IMR-90 (cell line): ENCODE data around the gene BICD1. TPM values are rescaled to one million over a fixed set of nuclear protein-coding genes. Genes with fewer than 3 reads are reported as not detected.

Experiments
- ATAC-seq: fragments of 200-7000 bp; cut with Tn5 transposase; 2 replicates; pipeline ENCODE4 v1.9.1; 2020; ENCODE audit warnings: low read depth, mild to moderate bottlenecking, moderate library complexity
- BruUV-seq: library from RNA; stranded (reverse); fragments of 400-500 nt; replicated peaks from 2 replicates; lab custom pipeline; 2021; lab: Mats Ljungman, UMichigan
- CTCF ChIA-PET: fragments of 300-600 bp; formaldehyde crosslinking; extraction: SDS; loops from one replicate; lab custom pipeline; 2021; ENCODE audit warnings: antibody characterized with exemption; lab: Yijun Ruan, JAX
- POLR2A ChIA-PET: fragments of 300-600 bp; sonication (Branson Sonifier 250); formaldehyde crosslinking; loops from one replicate; lab custom pipeline; 2022; ENCODE audit warnings: antibody characterized with exemption; ENCODE audit not compliant: unreplicated experiment; lab: Charles Lee
- DNase-seq: peaks from one replicate; pipeline ENCODE4 v3.0.0; 2013
- H2AFZ ChIP-seq: replicated peaks from 2 replicates; pipeline ENCODE3; 2013; ENCODE audit warnings: low read length, mild to moderate bottlenecking; ENCODE audit not compliant: poor library complexity
- H2AK5ac ChIP-seq: 2 replicates; pipeline ENCODE4 v1.6.1; 2013; ENCODE audit warnings: low read depth, low read length, inconsistent platforms
- H2AK9ac ChIP-seq: replicated peaks from 2 replicates; pipeline ENCODE3; 2013; ENCODE audit warnings: mild to moderate bottlenecking, low read depth, low read length, moderate library complexity; ENCODE audit not compliant: poor library complexity
- H2BK120ac ChIP-seq: 2 replicates; pipeline ENCODE4 v1.6.1; 2013; ENCODE audit warnings: low read depth, low read length, inconsistent platforms
- H2BK15ac ChIP-seq: 3 replicates; pipeline ENCODE4 v1.6.1; 2013; ENCODE audit warnings: low read depth, low read length, inconsistent platforms
- H2BK20ac ChIP-seq: 2 replicates; pipeline ENCODE4 v1.6.1; 2013; ENCODE audit warnings: low read depth, mild to moderate bottlenecking, inconsistent platforms, low read length, moderate library complexity
- H2BK5ac ChIP-seq: 2 replicates; pipeline ENCODE4 v1.6.1; 2013; ENCODE audit warnings: mild to moderate bottlenecking, low read depth, low read length, inconsistent platforms; ENCODE audit not compliant: poor library complexity, severe bottlenecking
- H3K14ac ChIP-seq: replicated peaks from 2 replicates; pipeline ENCODE4 v1.6.1; 2013; ENCODE audit warnings: low read depth, low read length, inconsistent platforms
- H3K18ac ChIP-seq: 2 replicates; pipeline ENCODE4 v1.6.1; 2013; ENCODE audit warnings: low read depth, low read length, control low read depth
- H3K23ac ChIP-seq: 2 replicates; pipeline ENCODE4 v1.6.1; 2013; ENCODE audit warnings: low read depth, low read length, inconsistent platforms
- H3K27ac ChIP-seq: 2 replicates; pipeline ENCODE4 v1.5.1; 2013; ENCODE audit warnings: mild to moderate bottlenecking, control low read depth, low read length; ENCODE audit not compliant: insufficient read depth
- H3K27me3 ChIP-seq: 2 replicates; pipeline ENCODE4 v1.6.1; 2013; ENCODE audit warnings: low read length; ENCODE audit not compliant: control insufficient read depth, insufficient read depth
- H3K36me3 ChIP-seq: 2 replicates; pipeline ENCODE4 v1.6.1; 2013; ENCODE audit warnings: low read length, mixed read lengths; ENCODE audit not compliant: control insufficient read depth, insufficient read depth
- H3K4ac ChIP-seq: 2 replicates; pipeline ENCODE4 v1.6.1; 2013; ENCODE audit warnings: low read depth, low read length, inconsistent platforms
- H3K4me1 ChIP-seq: 2 replicates; pipeline ENCODE4 v1.6.1; 2013; ENCODE audit warnings: low read length, mixed read lengths; ENCODE audit not compliant: control insufficient read depth, insufficient read depth
- H3K4me2 ChIP-seq: 2 replicates; pipeline ENCODE4 v1.6.1; 2013; ENCODE audit warnings: low read depth, mild to moderate bottlenecking, control low read depth, low read length, moderate library complexity
- H3K4me3 ChIP-seq: 2 replicates; pipeline ENCODE4 v1.5.1; 2013; ENCODE audit warnings: low read depth, mild to moderate bottlenecking, control low read depth, low read length, moderate library complexity; ENCODE audit not compliant: insufficient read depth
- H3K56ac ChIP-seq: 2 replicates; pipeline ENCODE4 v1.6.1; 2013; ENCODE audit warnings: low read length, inconsistent platforms; ENCODE audit not compliant: insufficient read depth; ENCODE audit errors: extremely low read depth
- H3K79me1 ChIP-seq, 2 experiments: 2 replicates each; pipeline ENCODE4 v1.6.1; 2013; ENCODE audit warnings: low read length in 2 of 2, inconsistent platforms in 1 of 2, low read depth in 1 of 2
- H3K9ac ChIP-seq: 2 replicates; pipeline ENCODE4 v1.6.1; 2013; ENCODE audit warnings: low read depth, low read length, control low read depth
- H3K9me1 ChIP-seq: 2 replicates; pipeline ENCODE4 v1.6.1; 2013; ENCODE audit warnings: low read length, inconsistent platforms; ENCODE audit not compliant: insufficient read depth
- H3K9me3 ChIP-seq: 2 replicates; pipeline ENCODE4 v1.6.1; 2013; ENCODE audit warnings: low read length; ENCODE audit not compliant: control insufficient read depth, insufficient read depth
- H4K20me1 ChIP-seq: 2 replicates; pipeline ENCODE4 v1.6.1; 2013; ENCODE audit warnings: low read length, inconsistent platforms; ENCODE audit not compliant: insufficient read depth
- H4K5ac ChIP-seq: 2 replicates; pipeline ENCODE4 v1.6.1; 2013; ENCODE audit warnings: mild to moderate bottlenecking, low read depth, low read length, control low read depth
- H4K8ac ChIP-seq, 2 experiments: 2 replicates each; pipeline ENCODE4 v1.6.1; 2013; ENCODE audit warnings: low read depth in 2 of 2, low read length in 2 of 2, control low read depth in 1 of 2, inconsistent platforms in 1 of 2
- H4K91ac ChIP-seq: 2 replicates; pipeline ENCODE4 v1.6.1; 2013; ENCODE audit warnings: low read depth, low read length, inconsistent platforms; ENCODE audit not compliant: insufficient read depth
- RCOR1 ChIP-seq: IDR thresholded peaks from 2 replicates; pipeline ENCODE4 v1.6.1; 2012; ENCODE audit warnings: mild to moderate bottlenecking, low read length, improper control_type of control experiment; ENCODE audit not compliant: insufficient replicate concordance
- USF2 ChIP-seq: fragments of 150-350 bp; IDR thresholded peaks from 2 replicates; pipeline ENCODE4 v1.6.1; 2017; ENCODE audit warnings: mild to moderate bottlenecking, antibody characterized with exemption, low read length, low read depth
- WGBS, 2 experiments: methylation state at CpG; one replicate each; pipeline versions ENCODE4 v1.1.5 to v1.1.7; 2013; ENCODE audit warnings: missing lambda C conversion rate in 2 of 2; ENCODE audit not compliant: insufficient read length in 1 of 2; ENCODE audit errors: extremely low coverage in 2 of 2; 5-methylcytosine and 5-hydroxymethylcytosine counted together
- dilution Hi-C: fragments of 300-500 bp; cut with HindIII; formaldehyde crosslinking; loops from one replicate; pipeline ENCODE4 v1.14.3; 2018; ENCODE audit warnings: low sequenced_read_pairs; ENCODE audit not compliant: unreplicated experiment
- in situ Hi-C: fragments of 300-500 bp; cut with MboI; formaldehyde crosslinking; loops from 3 replicates; pipeline ENCODE4 v1.14.3; 2019; ENCODE audit warnings: low sequenced_read_pairs, inconsistent platforms, mixed read lengths
- intact Hi-C: fragments of 100-400 bp; cut with micrococcal nuclease; formaldehyde crosslinking; loops from 2 replicates; pipeline ENCODE4 v1.10.0; 2022
- polyA plus RNA-seq, 3 experiments: library from polyadenylated mRNA; depleted of rRNA; stranded (reverse); fragments of >200 nt; gene quantifications; 2 replicates each; pipeline ENCODE4 v1.2.3, GENCODE V29; 2012; ENCODE audit warnings: low replicate concordance in 1 of 3
- total RNA-seq: library from RNA; depleted of rRNA; stranded (reverse); fragments of >200 nt; gene quantifications from 2 replicates; pipeline ENCODE4 v1.2.3, GENCODE V29; 2012

Gene BICD1
- total and polyA plus RNA-seq, 2 of the 4 experiments (the other 2 are of a cell fraction): 17.2 to 21.8 TPM

DNA sequence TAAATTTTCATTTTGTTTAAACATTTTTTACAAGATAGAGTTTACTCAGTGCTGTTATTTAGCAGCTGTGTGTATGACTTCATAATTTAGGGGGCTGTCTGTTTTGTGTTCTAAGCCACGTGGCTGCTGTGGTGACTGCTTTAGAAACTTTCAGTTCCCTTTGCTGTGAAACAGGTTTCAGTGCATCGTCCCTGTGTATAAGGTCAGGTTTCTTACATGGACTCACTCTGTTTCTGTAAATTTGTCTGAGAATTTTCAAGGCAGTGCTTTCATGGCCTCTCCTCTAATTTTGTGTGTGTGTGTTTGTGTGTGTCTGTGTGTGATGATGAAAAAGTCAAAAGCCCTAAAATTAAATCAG lies 32.4 kb downstream of the BICD1 start:
- CTCF ChIA-PET: no interaction called here
- Histone ChIP-seq H2BK15ac (no peak overlapping the region), H2AK9ac (no peak overlapping the region), H3K9me3 (no peaks in the 10 kb centered on the region), H3K9me1 (peaks cover 6% of the 10 kb centered on the region), H3K4me3 (no peak overlapping the region), H4K8ac (peak overlapping the region in 1 of 2 experiments; percentile 2; a peak in 1 of 4 replicates), H4K91ac (no peak overlapping the region), H3K23ac (no peak overlapping the region), H4K20me1 (peaks cover 16% of the 10 kb centered on the region), H3K4ac (no peak overlapping the region), H2BK20ac (no peak overlapping the region), H3K79me1 (peaks cover 40 to 48% of the 10 kb centered on the region in 2 experiments), H3K56ac (no peak overlapping the region), H3K9ac (no peak overlapping the region; the same call in 1 of the 2 replicates), H2AFZ (no peak overlapping the region), H3K4me1 (peaks cover 4% of the 10 kb centered on the region), H2BK120ac (no peak overlapping the region), H3K27ac (no peak overlapping the region), H3K36me3 (peaks cover 3% of the 10 kb centered on the region; the same call in 1 of the 2 replicates), H2BK5ac (no peak overlapping the region), H3K27me3 (no peaks in the 10 kb centered on the region), H3K14ac (0 out of 2 replicates have a peak overlapping the region, but pooled peaks have one; percentile 60), H3K18ac (no peak overlapping the region), H4K5ac (no peak overlapping the region), H2AK5ac (no peak overlapping the region), H3K4me2 (peak overlapping the region; percentile 61)
- intact Hi-C loops: no loop called here
- DNase-seq: peak; percentile 66
- WGBS, 2 experiments: 40% methylated on average over 1 of the region's 2 CpGs; no CpG with 5 or more reads in 1 of the 2 experiments
- dilution Hi-C loops: no loop called here
- in situ Hi-C loops: no loop called here
- BruUV-seq: no TSS peak
- TF ChIP-seq USF2 (peak; percentile 34; the same call in 1 of the 2 replicates), RCOR1 (no peak)
- ATAC-seq: peak; percentile 67
- POLR2A ChIA-PET: interaction anchor here (0.7 kb wide), 1 partner anchor 479 kb away, joined by 3 read pairs; no protein-coding TSS in a partner anchor
